ENCODE data around the gene MYCL.
"Not testable (repeated sequence)": the region's sequence is repeated elsewhere in the genome, so short reads cannot be mapped to it uniquely, and the experiment has no call there.

Gene MYCL

GRCh38 chr1:39890273-39890672, 11.4 kb downstream of the MYCL start:
- DNase-seq (ENCODE audit: low spot score) = no peak

DNA sequence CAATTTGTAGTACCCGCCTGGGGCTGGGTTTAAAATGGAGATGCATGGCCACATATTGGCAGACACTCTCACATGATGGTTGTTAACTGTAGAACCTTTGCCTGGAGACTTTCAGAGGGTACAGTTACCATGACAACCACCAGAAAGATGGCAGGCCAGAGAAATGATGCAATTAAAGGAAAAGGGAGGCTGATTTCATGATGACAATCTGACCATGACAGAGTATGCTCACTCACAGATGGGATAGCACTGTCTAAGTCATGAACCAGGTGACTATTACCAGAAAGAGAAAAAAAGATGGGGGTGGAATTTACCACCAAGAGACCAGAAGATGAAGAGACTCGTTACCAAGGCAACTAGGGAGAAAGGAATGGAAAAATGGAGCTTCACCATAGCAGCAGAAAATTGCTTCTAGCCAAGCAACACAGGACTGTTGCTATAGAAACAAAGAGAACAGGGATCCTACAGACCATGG, 14.9 kb downstream of the MYCL start:
- DNase-seq (ENCODE audit: low spot score) = no peak

DNA sequence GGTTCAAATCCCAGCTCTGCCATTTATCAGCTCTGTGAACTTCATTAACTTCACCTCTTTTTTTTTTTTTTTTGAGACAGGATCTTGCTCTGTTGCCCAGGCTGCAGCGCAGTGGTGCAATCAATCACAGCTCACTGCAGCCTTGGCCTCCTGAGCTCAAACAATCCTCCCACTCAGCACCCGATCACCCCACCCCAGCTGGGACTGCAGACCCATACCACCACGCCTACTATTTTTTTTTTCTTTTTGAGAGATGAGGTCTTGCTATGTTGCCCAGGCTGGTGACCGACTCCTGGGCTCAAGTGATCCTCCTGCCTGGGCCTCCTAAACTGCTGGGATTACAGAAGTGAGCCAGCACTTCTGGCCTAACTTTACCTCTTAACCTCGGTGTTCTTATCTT, 16.2 kb downstream of the MYCL start:
- DNase-seq (ENCODE audit: low spot score) = no peak

- no peak for DNase-seq (ENCODE audit: low spot score)
Observed at GRCh38 chr1:39882152-39882551, 19.6 kb downstream of the MYCL start.

DNA sequence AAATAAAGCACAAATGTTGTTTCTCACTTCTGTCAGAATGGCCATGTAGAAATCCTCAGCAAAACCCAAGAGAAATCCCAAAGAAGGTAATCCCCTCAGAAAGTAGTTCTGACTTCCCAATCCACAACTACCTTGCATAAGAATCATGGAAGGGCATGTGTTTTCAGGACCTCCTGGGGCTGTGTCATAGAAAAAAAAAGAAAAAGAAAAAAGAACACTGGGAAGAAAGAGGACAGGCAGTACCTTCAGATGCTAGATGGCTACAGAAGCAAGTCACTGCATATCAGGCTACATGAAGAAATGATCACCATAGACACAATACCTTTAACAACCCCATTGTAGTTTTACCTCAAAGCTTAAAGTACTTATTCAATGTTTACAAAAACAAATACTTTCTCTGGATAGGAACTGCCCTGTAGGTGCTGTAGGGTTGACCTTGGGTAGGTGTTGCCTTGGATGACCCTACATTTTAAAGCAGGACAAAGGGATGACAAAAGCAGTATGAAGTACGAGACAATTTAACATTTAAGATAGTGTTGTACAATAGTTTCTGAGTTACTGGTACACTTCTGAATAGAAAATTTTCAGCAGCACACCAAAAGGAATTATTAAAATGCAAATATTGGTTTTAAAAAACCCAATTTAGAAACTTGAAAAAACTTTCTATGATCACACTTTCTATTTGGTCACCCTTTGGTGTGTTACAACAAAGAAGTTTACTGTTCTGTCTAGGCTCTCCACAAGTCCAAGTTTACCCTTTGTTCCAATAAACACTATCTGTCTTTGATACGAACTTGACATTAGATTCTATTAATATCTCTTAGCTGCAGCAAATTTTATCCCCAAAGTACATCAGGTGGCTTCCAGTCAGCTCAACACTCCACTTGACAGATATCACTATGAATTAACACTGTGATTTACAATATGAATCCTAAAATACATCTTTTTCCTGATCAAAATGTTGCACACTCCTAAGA, 23.4 kb downstream of the MYCL start:
- DNase-seq (ENCODE audit: low spot score) = no peak

DNA sequence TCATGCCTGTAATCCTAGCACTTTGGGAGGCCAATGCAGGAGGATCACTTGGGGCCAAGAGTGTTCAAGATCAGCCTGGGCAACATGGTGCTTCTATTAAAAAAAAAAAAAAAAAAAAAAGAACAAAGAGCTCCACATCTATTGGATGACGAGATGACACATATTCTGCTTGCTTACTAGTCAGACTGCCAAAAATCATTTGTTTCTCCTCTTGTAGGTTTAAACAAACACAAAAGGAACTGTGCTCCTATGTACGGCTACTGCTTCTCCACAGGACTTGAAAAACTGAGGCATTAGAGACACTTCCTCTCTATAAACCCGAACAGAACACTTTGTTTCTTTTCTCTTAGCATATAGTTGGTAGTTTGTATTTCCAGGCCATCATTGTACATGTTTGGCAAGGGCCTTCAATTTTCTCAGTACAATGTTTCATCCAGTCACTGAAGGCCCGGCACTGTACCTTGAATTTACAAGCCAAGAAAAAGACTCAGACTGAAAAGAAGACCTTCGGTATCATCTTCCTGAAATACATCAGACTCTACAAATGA, 24.4 kb downstream of the MYCL start:
- no peak for DNase-seq (ENCODE audit: low spot score)

- DNase-seq (ENCODE audit: low spot score) = no peak
Observed at GRCh38 chr1:39876144-39876543, 25.6 kb downstream of the MYCL start.

GRCh38 chr1:39872698-39873097, 29.0 kb downstream of the MYCL start:
- DNase-seq (ENCODE audit: low spot score) = no peak

DNA sequence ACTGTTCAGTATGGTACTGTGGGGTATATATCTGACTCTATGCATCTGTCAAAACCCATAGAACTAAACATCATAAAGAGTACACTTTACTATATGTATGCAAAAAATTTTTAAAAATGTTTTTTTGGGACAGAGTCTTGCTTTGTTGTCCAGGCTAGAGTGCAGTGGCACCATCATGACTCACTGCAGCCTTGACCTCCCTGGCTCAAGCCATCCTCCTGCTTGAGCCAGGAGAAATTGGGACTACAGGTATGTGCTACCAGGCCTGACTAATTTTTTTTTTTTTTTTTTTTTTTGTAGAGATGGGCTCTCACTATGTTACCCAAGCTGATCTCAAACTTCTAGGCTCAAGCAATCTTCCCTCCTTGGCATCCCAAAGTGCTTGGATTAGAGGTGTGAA, 29.9 kb downstream of the MYCL start:
- DNase-seq (ENCODE audit: low spot score) = no peak

DNA sequence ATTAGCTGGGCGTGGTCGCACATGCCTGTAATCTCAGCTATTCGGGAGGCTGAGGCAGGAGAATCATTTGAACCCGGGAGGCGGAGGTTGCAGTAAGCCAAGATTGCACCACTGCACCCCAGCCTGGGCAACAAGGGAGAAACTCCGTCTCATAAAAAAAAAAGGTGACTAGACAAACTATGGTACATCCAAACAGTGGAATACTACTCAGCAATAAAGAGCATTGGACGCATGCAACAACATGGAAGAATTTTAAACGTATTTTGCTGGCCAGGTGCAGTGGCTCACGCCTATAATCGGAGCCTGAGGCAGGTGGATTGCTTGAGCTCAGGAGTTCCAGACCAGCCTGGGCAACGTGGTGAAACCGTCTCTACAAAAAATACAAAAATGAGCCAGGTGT, 30.7 kb downstream of the MYCL start:
- not testable (repeated sequence) for DNase-seq (ENCODE audit: low spot score)

DNA sequence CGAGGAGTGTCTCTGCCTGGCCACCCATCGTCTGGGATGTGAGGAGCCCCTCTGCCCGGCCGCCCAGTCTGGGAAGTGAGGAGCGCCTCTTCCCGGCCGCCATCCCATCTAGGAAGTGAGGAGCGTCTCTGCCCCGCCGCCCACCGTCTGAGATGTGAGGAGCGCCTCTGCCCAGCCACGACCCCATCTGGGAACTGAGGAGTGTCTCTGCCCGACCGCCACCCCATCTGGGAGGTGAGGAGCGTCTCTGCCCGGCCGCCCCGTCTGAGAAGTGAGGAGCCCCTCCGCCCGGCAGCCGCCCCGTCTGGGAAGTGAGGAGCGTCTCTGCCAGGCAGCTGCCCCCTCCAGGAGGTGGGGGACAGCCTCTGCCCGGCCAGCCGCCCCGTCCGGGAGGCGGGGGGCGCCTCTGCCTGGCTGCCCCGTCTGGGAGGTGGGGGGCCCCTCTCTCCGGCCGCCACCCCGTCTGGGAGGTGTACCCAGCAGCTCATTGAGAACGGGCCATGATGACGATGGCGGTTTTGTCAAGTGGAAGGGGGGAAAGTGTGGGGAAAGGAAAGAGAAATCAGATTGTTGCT, 32.1 kb downstream of the MYCL start:
- DNase-seq (ENCODE audit: low spot score) = not testable (repeated sequence)

GRCh38 chr1:39866767-39867166, 35.0 kb downstream of the MYCL start:
- no peak for DNase-seq (ENCODE audit: low spot score)

- no peak for DNase-seq (ENCODE audit: low spot score)
Observed at GRCh38 chr1:39865762-39866161, 36.0 kb downstream of the MYCL start.

DNA sequence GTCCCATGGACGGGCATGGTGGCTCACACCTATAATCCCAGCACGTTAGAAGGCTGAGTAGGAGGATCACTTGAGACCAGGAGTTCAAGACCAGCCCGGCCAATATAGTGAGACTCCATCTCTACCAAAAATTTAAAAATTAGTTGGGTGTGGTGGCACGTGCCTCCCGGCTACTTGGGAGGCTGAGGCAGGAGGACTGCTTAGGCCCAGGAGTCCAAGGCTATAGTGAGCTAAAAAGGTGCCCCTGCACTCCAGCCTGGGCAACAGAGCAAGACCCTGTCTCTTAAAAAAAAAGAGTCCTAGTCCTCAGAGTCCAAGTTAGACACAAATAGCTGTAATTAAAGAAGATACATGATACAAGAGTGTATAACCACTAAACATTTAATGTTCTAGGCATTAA, 38.5 kb downstream of the MYCL start:
- DNase-seq (ENCODE audit: low spot score) = no peak

DNA sequence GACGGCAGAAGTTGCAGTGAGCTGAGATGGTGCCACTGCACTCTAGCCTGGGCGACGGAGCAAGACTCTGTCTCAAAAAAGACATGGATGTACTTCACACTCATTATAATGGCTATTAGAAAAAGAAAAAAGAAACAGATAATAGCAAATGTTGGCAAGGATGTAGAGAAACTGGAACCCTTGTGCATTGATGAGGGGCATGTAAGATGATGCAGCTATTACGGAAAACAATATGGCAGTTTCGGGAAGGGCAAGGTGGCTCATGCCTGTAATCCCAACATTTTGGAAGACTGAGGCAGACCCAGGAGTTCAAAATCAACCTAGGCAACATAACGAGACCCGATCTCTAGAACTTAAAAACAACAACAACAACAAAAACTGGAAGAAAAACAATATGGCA, 40.7 kb downstream of the MYCL start:
- DNase-seq (ENCODE audit: low spot score) = no peak

DNA sequence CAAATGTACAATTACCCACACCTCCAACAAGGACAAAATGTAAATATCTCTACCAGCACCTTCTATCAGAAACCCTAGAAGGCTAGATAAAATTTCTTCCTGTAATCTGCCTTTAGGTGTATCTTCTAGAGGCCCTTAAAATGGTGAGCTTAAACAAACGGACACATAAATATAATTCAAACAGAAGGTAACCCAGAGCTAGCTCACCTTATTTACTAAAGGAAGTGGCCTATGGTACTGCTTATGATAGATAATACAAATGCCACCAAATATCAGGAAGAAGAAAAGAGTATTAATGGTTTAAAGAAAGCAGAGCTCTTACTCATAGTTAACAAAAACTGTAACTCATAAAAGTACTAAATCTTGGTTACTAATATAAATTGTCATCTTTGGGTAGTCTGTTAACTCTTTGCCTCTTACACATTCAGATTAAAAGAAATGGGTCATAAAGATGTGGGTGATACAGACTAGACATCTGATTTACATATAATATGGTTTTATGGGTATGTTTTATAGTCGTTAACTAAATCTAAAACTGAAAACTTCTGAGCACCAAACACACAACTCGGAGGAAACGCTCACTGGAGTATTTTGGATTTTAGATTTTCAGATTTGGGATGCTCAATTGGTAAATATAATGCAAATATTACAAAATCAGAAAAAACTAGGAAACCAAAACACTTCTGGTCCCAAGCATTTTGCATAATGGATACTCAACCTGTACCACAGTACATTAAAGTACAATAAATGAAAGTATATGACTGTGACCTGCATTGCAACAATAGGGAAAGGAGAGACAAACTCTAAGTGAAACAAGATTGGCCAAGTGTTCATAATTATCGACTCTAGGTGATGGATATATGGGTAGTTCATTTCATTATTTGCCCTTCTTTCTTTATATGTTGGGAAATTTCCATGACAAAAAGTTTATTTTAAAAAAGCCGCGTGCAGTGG, 41.6 kb downstream of the MYCL start:
- no peak for DNase-seq (ENCODE audit: low spot score)

DNA sequence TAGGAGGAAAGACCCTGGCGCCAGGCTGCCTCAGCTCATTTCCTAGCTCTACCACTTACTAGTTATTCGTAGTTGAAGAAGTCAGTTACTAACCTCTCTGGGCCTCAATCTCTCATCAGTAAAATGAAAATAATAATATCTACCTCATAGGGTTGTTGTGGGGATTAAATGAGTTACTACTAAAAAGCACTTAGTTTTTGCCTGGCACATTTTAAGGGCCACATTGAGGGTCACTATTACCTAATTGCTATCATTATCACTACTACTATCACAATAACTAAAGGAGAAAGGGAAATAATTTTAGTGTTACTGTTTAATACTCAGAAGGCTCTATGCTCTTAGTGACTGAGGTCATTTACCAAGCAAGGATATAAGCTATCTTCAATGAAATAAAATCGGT, 43.4 kb downstream of the MYCL start:
- DNase-seq (ENCODE audit: low spot score) = no peak

- no peak for DNase-seq (ENCODE audit: low spot score)
Observed at GRCh38 chr1:39857126-39857878, 44.4 kb downstream of the MYCL start.

- no peak for DNase-seq (ENCODE audit: low spot score)
Observed at GRCh38 chr1:39854738-39855137, 47.0 kb downstream of the MYCL start.

GRCh38 chr1:39854314-39854713, 47.4 kb downstream of the MYCL start:
- DNase-seq (ENCODE audit: low spot score) = no peak

DNA sequence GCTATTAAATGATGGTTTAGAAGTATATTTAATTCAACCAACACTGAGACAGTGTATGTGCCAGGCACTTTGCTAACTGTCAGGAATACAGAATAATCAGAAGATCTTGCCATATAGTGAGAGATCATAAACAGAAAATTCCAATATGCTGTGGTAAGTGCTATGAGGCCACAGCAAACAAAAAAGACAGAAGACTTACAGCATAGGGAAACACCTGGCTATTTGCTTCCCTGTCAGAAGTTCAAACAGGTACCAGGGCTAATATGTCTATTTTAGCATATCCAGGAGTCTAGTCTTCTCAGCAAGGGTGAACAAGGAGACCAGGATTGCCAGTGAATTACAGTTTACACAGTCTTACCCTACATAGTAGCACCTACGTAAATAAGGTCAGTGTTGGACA, 48.8 kb downstream of the MYCL start:
- no peak for DNase-seq (ENCODE audit: low spot score)
